ENCODE measurements around the gene IRF8.

The IRF8 gene

DNA sequence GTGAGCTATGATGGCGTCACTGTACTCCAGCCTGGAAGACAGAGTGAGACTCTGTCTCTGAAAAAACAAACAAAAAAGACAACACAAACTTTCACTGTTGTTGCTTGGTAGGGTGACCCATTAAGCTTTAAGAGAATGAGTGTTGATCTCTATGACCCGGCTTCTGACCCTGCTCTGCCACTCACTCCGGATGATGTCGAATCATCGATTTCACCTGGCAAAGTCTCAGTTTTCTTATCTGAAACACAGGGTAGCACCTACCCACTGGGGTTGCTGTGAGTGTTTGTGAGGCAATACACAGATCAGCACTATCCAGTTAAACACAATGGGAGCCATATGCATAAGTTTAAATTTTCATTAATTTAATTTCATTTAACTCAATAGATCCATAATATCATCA lies 20.6 kb upstream of the IRF8 start:
- no peaks in the 10 kb centered on the region for H3K36me3 ChIP-seq (replicated peaks)
- in situ Hi-C loops (cut with MboI; ENCODE audit: low sequenced_read_pairs) = no loop called here
- no peaks in the 10 kb centered on the region for H3K4me1 ChIP-seq
- H3K27me3 ChIP-seq (ENCODE audit: low read depth) = peaks cover 13% of the 10 kb centered on the region
- no peak overlapping the region for H3K4me3 ChIP-seq
- H3K9me3 ChIP-seq = no peaks in the 10 kb centered on the region
- no peak for DNase-seq (ENCODE audit: low spot score in 2 of 2)

DNA sequence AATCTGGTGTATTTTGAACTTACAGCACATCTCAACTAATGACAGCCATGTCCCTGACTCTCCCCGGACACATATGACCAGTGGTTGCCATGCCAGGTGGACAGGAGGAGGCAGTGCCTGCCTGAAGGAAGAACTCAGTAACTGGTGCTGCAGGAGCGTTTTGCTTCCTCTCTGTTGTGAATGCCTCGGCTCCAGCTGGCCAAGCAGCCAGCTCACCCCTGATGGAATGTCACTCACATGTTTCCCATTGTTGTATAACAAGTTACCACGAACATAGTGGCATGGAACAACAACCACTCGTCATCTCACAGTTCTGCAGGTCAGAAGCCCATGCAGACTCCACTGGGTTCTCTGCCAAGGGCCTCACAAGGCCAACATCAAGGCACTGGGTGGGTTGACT lies 20.1 kb upstream of the IRF8 start:
- no peaks in the 10 kb centered on the region for H3K9me3 ChIP-seq
- DNase-seq (ENCODE audit: low spot score in 2 of 2) = no peak
- peaks cover 15% of the 10 kb centered on the region for H3K27me3 ChIP-seq (ENCODE audit: low read depth)
- in situ Hi-C loops (cut with MboI; ENCODE audit: low sequenced_read_pairs) = no loop called here
- no peak overlapping the region for H3K4me3 ChIP-seq
- H3K36me3 ChIP-seq (replicated peaks) = no peaks in the 10 kb centered on the region
- no peaks in the 10 kb centered on the region for H3K4me1 ChIP-seq

DNA sequence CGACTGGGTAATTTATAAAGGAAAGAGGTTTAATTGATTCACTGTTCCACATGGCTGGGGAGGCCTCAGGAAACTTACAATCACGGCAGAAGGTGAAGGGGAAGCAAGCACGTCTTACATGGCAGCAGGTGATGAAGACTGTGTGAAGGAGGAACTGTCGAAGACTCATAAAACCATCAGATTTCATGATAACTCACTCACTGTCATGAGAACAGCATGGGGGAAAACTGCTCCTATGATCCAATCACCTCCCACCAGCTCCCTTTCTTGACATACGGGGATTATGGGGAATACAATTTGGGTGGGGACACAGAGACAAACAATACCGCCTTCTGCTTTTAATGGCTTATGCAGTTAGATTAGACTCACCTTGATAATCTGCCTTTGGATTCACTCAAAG lies 19.4 kb upstream of the IRF8 start:
- H3K27me3 ChIP-seq (ENCODE audit: low read depth) = peaks cover 15% of the 10 kb centered on the region
- in situ Hi-C loops (cut with MboI; ENCODE audit: low sequenced_read_pairs) = no loop called here
- no peak for DNase-seq (ENCODE audit: low spot score in 2 of 2)
- no peaks in the 10 kb centered on the region for H3K9me3 ChIP-seq
- H3K4me3 ChIP-seq = no peak overlapping the region
- no peaks in the 10 kb centered on the region for H3K36me3 ChIP-seq (replicated peaks)
- no peaks in the 10 kb centered on the region for H3K4me1 ChIP-seq

GRCh38 chr16:85879975-85880831 lies 18.8 kb upstream of the IRF8 start:
- in situ Hi-C loops (cut with MboI; ENCODE audit: low sequenced_read_pairs) = no loop called here
- H3K9me3 ChIP-seq = no peaks in the 10 kb centered on the region
- no peaks in the 10 kb centered on the region for H3K4me1 ChIP-seq
- no peaks in the 10 kb centered on the region for H3K36me3 ChIP-seq (replicated peaks)
- no peak overlapping the region for H3K4me3 ChIP-seq
- peaks cover 15% of the 10 kb centered on the region for H3K27me3 ChIP-seq (ENCODE audit: low read depth)
- no peak for DNase-seq (ENCODE audit: low spot score in 2 of 2)

DNA sequence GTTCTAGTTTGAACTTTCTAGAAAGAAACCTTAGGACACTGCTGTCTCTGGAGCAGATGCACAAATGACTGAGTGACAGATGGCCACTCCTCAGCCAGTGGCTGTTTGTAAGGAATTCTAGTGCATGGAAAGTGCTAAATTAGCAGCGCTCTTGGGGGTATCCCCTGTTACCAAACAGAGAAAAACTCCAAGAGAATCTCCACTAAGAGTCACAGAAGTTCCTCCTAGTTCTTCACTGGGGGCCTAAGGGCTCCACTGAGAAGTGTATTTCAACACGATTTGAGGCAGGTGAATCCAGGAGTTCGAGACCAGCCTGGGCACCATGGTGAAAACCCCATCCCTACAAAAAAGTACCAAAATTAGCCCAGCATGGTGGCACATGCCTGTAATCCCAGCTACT lies 18.1 kb upstream of the IRF8 start:
- peaks cover 13% of the 10 kb centered on the region for H3K27me3 ChIP-seq (ENCODE audit: low read depth)
- no peak overlapping the region for H3K4me3 ChIP-seq
- DNase-seq (ENCODE audit: low spot score in 2 of 2) = no peak

DNA sequence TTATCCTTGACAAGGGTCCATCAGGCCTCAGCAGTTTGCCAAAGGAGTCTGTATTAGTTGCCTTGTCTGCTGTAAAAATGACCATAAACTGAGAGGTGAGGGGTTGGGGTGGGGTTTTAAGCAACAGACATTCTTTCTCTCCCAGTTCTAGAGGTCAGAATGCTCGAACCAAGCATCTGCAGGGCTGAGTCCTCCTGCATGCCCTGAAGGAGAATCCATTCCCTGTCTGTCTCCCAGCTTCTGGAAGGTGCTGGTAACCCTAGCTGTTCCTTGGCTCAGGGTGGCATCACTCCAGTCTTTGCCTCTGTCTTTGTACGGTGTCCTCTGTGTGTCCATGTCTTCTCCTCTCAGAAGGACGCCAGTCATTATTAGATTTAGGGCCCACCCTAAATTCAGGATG lies 17.5 kb upstream of the IRF8 start:
- DNase-seq (ENCODE audit: low spot score in 2 of 2) = no peak
- Histone ChIP-seq H3K36me3 (replicated peaks) (no peaks in the 10 kb centered on the region), H3K4me1 (no peaks in the 10 kb centered on the region), H3K27me3 (ENCODE audit: low read depth) (peaks cover 12% of the 10 kb centered on the region), H3K4me3 (no peak overlapping the region), H3K9me3 (no peaks in the 10 kb centered on the region)
- in situ Hi-C loops (cut with MboI; ENCODE audit: low sequenced_read_pairs) = no loop called here

More for the DNA sequence above, 18.1 kb upstream of the IRF8 start:
- in situ Hi-C loops (cut with MboI; ENCODE audit: low sequenced_read_pairs) = no loop called here
- Histone ChIP-seq H3K36me3 (replicated peaks) (no peaks in the 10 kb centered on the region), H3K4me1 (no peaks in the 10 kb centered on the region), H3K9me3 (no peaks in the 10 kb centered on the region)

- in situ Hi-C loops (cut with MboI; ENCODE audit: low sequenced_read_pairs) = no loop called here
- Histone ChIP-seq H3K36me3 (replicated peaks) (no peaks in the 10 kb centered on the region), H3K27me3 (ENCODE audit: low read depth) (peaks cover 14% of the 10 kb centered on the region), H3K9me3 (no peaks in the 10 kb centered on the region), H3K4me3 (no peak overlapping the region), H3K4me1 (no peaks in the 10 kb centered on the region)
- no peak for DNase-seq (ENCODE audit: low spot score in 2 of 2)
Measured at GRCh38 chr16:85882181-85882810, 16.7 kb upstream of the IRF8 start.

DNA sequence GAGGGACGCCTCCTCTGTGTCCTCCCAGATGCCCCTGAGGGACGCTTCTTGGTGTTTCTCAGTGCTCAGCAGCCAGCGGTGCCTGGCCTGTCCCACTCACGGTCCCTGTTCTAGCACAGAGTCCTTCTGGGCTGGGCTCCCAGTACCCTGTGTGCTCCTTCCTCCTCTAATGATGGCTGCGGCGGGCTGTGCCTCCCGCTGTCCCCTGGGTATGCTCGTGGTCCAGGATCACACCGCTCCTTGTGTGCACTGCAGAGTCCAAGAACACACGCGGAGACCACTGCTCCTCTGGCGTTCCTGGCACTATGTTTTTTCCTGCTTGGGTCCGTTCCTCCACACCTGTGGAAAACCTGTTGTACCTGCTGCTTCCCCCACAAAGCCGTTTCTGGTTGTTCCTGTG lies 15.1 kb upstream of the IRF8 start:
- Histone ChIP-seq H3K4me1 (no peaks in the 10 kb centered on the region), H3K27me3 (ENCODE audit: low read depth) (peaks cover 17% of the 10 kb centered on the region), H3K4me3 (no peak overlapping the region), H3K36me3 (replicated peaks) (no peaks in the 10 kb centered on the region), H3K9me3 (no peaks in the 10 kb centered on the region)
- DNase-seq (ENCODE audit: low spot score in 2 of 2) = no peak
- in situ Hi-C loops (cut with MboI; ENCODE audit: low sequenced_read_pairs) = no loop called here

- H3K9me3 ChIP-seq = no peaks in the 10 kb centered on the region
- H3K4me3 ChIP-seq = no peak overlapping the region
- H3K4me1 ChIP-seq = no peaks in the 10 kb centered on the region
- peaks cover 28% of the 10 kb centered on the region for H3K27me3 ChIP-seq (ENCODE audit: low read depth)
- no peaks in the 10 kb centered on the region for H3K36me3 ChIP-seq (replicated peaks)
- in situ Hi-C loops (cut with MboI; ENCODE audit: low sequenced_read_pairs) = no loop called here
- DNase-seq (ENCODE audit: low spot score in 2 of 2) = no peak
Measured at GRCh38 chr16:85884808-85885463, 14.0 kb upstream of the IRF8 start.

DNA sequence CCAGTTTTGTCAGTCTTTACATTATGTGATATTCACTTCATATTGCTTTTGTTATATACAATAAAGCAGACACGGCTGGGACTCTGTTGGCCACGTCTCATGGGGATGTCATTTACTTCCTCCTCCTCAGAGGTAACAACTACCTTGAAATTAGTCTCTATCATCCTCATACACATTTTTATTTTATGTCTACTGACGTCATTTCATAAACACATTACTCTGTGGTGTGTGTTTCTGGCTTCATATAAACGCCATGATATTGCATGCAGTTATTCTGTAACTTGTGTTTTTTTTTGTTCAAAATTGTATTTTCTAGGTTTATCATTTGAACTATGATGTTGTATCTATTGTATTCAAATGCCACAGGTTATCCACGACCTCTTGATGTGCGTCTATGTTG lies 13.4 kb upstream of the IRF8 start:
- Histone ChIP-seq H3K36me3 (replicated peaks) (no peaks in the 10 kb centered on the region), H3K9me3 (no peaks in the 10 kb centered on the region), H3K4me3 (no peak overlapping the region), H3K4me1 (no peaks in the 10 kb centered on the region), H3K27me3 (ENCODE audit: low read depth) (peaks cover 33% of the 10 kb centered on the region)
- DNase-seq (ENCODE audit: low spot score in 2 of 2) = no peak
- in situ Hi-C loops (cut with MboI; ENCODE audit: low sequenced_read_pairs) = no loop called here

DNA sequence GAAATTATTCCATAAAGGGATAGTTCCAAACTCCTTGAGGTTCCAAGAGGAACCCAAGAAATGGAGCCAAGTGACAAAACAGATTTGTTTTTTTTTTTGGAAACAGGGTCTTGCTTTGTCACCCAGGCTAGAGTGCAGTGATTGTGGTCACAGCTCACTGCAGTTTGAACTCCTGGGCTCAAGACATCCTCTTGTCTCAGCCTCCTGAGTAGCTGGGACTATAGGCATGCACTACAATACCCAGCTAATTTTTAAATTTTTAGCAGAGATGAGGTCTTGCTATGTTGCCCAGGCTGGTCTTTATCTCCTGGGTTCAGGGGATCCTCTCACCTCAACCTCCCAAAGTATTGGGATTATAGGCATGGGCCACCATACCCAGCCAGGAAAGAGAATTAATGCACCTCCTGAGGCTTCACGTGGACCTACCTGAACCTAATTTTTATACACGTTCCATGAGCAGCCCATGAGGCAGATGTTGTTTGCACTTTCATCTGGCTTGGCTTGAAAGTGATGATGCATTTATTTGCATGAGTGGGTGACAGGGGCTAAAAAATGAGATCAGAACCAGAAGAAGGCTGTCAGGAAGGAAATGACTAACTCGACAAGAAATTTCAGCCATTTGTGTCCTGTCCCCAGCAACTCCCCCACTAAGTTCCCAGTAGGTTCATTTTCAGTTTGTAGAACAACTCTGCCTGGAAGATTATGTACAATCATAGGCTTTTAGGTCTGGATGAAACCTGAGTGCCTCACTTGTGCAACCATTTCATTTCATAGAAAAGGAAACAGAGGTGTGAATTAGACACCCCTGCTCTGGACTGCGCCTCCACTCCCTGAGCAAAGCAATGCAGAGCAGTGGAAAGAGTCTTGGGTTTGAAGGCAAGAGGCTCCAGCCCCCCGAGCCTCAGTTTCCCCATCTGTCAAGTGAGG lies 10.3 kb upstream of the IRF8 start:
- DNase-seq (ENCODE audit: low spot score in 2 of 2) = no peak
- Histone ChIP-seq H3K27me3 (ENCODE audit: low read depth) (peaks cover 26% of the 10 kb centered on the region), H3K9me3 (no peaks in the 10 kb centered on the region), H3K36me3 (replicated peaks) (no peaks in the 10 kb centered on the region), H3K4me3 (no peak overlapping the region), H3K4me1 (no peaks in the 10 kb centered on the region)
- in situ Hi-C loops (cut with MboI; ENCODE audit: low sequenced_read_pairs) = no loop called here

GRCh38 chr16:85891033-85891775 lies 7.8 kb upstream of the IRF8 start:
- no peak for DNase-seq (ENCODE audit: low spot score in 2 of 2)
- H3K4me1 ChIP-seq = no peaks in the 10 kb centered on the region
- in situ Hi-C loops (cut with MboI; ENCODE audit: low sequenced_read_pairs) = no loop called here
- peaks cover 23% of the 10 kb centered on the region for H3K27me3 ChIP-seq (ENCODE audit: low read depth)
- no peak overlapping the region for H3K4me3 ChIP-seq
- H3K36me3 ChIP-seq (replicated peaks) = no peaks in the 10 kb centered on the region
- no peaks in the 10 kb centered on the region for H3K9me3 ChIP-seq

- Histone ChIP-seq H3K9me3 (no peaks in the 10 kb centered on the region), H3K27me3 (ENCODE audit: low read depth) (peaks cover 21% of the 10 kb centered on the region), H3K4me3 (no peak overlapping the region), H3K4me1 (no peaks in the 10 kb centered on the region), H3K36me3 (replicated peaks) (no peaks in the 10 kb centered on the region)
- in situ Hi-C loops (cut with MboI; ENCODE audit: low sequenced_read_pairs) = no loop called here
- no peak for DNase-seq (ENCODE audit: low spot score in 2 of 2)
Measured at GRCh38 chr16:85891776-85892166, 7.2 kb upstream of the IRF8 start.
